H1 (cell line): ENCODE results near the gene WDFY3. TPM values are rescaled to one million over a fixed set of nuclear protein-coding genes. Genes with fewer than 3 reads are reported as not detected.

Source experiments
- CTCF ChIA-PET: fragments of 300-600 bp; sonication (Branson Sonifier 250); formaldehyde crosslinking; loops from one replicate; lab custom pipeline; 2021; ENCODE audit not compliant: partially characterized antibody; lab: Charles Lee
- POLR2A ChIA-PET: fragments of 300-600 bp; sonication (Branson Sonifier 250); formaldehyde crosslinking; loops from one replicate; lab custom pipeline; 2021; ENCODE audit warnings: inconsistent platforms; ENCODE audit not compliant: partially characterized antibody; lab: Charles Lee
- DNase-seq, 2 experiments: peaks; one replicate each; pipeline versions ENCODE4 v3.0.0 to v3.0.0-alpha.2; 2010 to 2022; ENCODE audit warnings: low spot score in 2 of 2, low read depth in 1 of 2, mixed read lengths in 1 of 2
- FAIRE-seq: peaks from 2 replicates; lab custom pipeline; 2011; peaks lifted over from hg19 to GRCh38; lab: Jason Lieb, UNC
- H2AFZ ChIP-seq: 2 replicates; pipeline ENCODE4 v1.8.1; 2012; ENCODE audit warnings: low read length, inconsistent platforms
- H2AK5ac ChIP-seq: 2 replicates; pipeline ENCODE4 v1.6.1; 2013; ENCODE audit warnings: low read depth, low read length
- H2BK120ac ChIP-seq: replicated peaks from 2 replicates; pipeline ENCODE3; 2013; ENCODE audit warnings: low read depth, low read length, inconsistent platforms
- H2BK12ac ChIP-seq: 2 replicates; pipeline ENCODE4 v1.6.1; 2013; ENCODE audit warnings: low read depth, low read length
- H2BK15ac ChIP-seq: 2 replicates; pipeline ENCODE4 v1.6.1; 2013; ENCODE audit warnings: low read length
- H2BK20ac ChIP-seq: 2 replicates; pipeline ENCODE4 v1.6.1; 2013; ENCODE audit warnings: low read length
- H2BK5ac ChIP-seq: 2 replicates; pipeline ENCODE4 v1.6.1; 2013; ENCODE audit warnings: low read depth, low read length
- H3K14ac ChIP-seq: 2 replicates; pipeline ENCODE4 v1.6.1; 2013; ENCODE audit warnings: inconsistent platforms; ENCODE audit not compliant: insufficient read length
- H3K18ac ChIP-seq: 2 replicates; pipeline ENCODE4 v1.6.1; 2013; ENCODE audit warnings: low read length; ENCODE audit errors: extremely low read depth
- H3K23ac ChIP-seq: 2 replicates; pipeline ENCODE4 v1.6.1; 2013; ENCODE audit warnings: inconsistent platforms; ENCODE audit not compliant: insufficient read length
- H3K23me2 ChIP-seq: 2 replicates; pipeline ENCODE4 v1.6.1; 2013; ENCODE audit warnings: low read depth, low read length
- H3K27ac ChIP-seq: 2 replicates; pipeline ENCODE4 v1.6.1; 2011; ENCODE audit warnings: low read depth, low read length, inconsistent platforms
- H3K27me3 ChIP-seq, 4 experiments: replicated peaks in 1 of 4; 1 replicate in 1 of 4; 2 replicates in 3 of 4; pipeline versions ENCODE4 v1.6.1 to v1.8.1; 2011 to 2013; ENCODE audit warnings: low read length in 3 of 4, mild to moderate bottlenecking in 3 of 4, inconsistent platforms in 2 of 4, mixed read lengths in 2 of 4, moderate library complexity in 1 of 4; ENCODE audit not compliant: control insufficient read depth in 3 of 4, insufficient read depth in 3 of 4; ENCODE audit errors: extremely low read depth in 1 of 4
- H3K36me3 ChIP-seq, 4 experiments: 2 replicates each; pipeline versions ENCODE4 v1.6.1 to v1.8.1; 2011 to 2013; ENCODE audit warnings: mild to moderate bottlenecking in 4 of 4, low read length in 3 of 4, moderate library complexity in 2 of 4, control low read depth in 1 of 4, inconsistent platforms in 1 of 4; ENCODE audit not compliant: insufficient read depth in 4 of 4, control insufficient read depth in 2 of 4
- H3K4ac ChIP-seq: replicated peaks from 2 replicates; pipeline ENCODE3; 2013; ENCODE audit warnings: low read length, low read depth, mixed read lengths, inconsistent platforms; ENCODE audit not compliant: insufficient read length
- H3K4me1 ChIP-seq, 4 experiments: replicated peaks in 1 of 4; 1 replicate in 1 of 4; 2 replicates in 3 of 4; pipeline versions ENCODE4 v1.6.1 to v1.8.1; 2011 to 2013; ENCODE audit warnings: low read length in 3 of 4, inconsistent platforms in 2 of 4, mixed read lengths in 1 of 4; ENCODE audit not compliant: insufficient read depth in 4 of 4, control insufficient read depth in 3 of 4
- H3K4me2 ChIP-seq, 2 experiments: 2 replicates each; pipeline versions ENCODE4 v1.6.1 to v1.8.1; 2011 to 2013; ENCODE audit warnings: low read depth in 2 of 2, low read length in 2 of 2, control low read depth in 1 of 2, inconsistent platforms in 1 of 2, mild to moderate bottlenecking in 1 of 2; ENCODE audit not compliant: insufficient read depth in 1 of 2
- H3K4me3 ChIP-seq, 4 experiments: fragments of 200-600, 300-600 bp in 1 of 4; sonication (generic), shearing (Covaris generic), sonication (Bioruptor Twin) in 1 of 4; 2 replicates each; pipeline versions ENCODE4 v1.5.1 to v1.8.1; 2011 to 2016; ENCODE audit warnings: low read length in 4 of 4, low read depth in 3 of 4, control low read depth in 2 of 4, inconsistent platforms in 2 of 4, mild to moderate bottlenecking in 2 of 4, mixed read lengths in 1 of 4, moderate library complexity in 1 of 4; ENCODE audit not compliant: insufficient read depth in 2 of 4; ENCODE audit errors: extremely low read depth in 1 of 4
- H3K56ac ChIP-seq: replicated peaks from 2 replicates; pipeline ENCODE3; 2013; ENCODE audit warnings: low read depth, mild to moderate bottlenecking, mixed read lengths, low read length, inconsistent platforms; ENCODE audit not compliant: insufficient read length
- H3K79me1 ChIP-seq: 2 replicates; pipeline ENCODE4 v1.6.1; 2013; ENCODE audit warnings: low read depth, low read length, control low read depth
- H3K79me2 ChIP-seq, 2 experiments: 2 replicates each; pipeline versions ENCODE4 v1.6.1 to v1.8.1; 2012 to 2013; ENCODE audit warnings: low read length in 2 of 2, mild to moderate bottlenecking in 2 of 2, inconsistent platforms in 1 of 2; ENCODE audit not compliant: insufficient read depth in 2 of 2, control insufficient read depth in 1 of 2
- H3K9ac ChIP-seq, 4 experiments: replicated peaks in 1 of 4; 1 replicate in 1 of 4; 2 replicates in 3 of 4; pipeline versions ENCODE4 v1.6.1 to v1.8.1; 2011 to 2013; ENCODE audit warnings: low read depth in 3 of 4, low read length in 3 of 4, control low read depth in 2 of 4, mild to moderate bottlenecking in 2 of 4, moderate library complexity in 2 of 4, inconsistent platforms in 1 of 4; ENCODE audit errors: extremely low read depth in 1 of 4
- H3K9me3 ChIP-seq, 2 experiments: 2 replicates each; pipeline versions ENCODE4 v1.6.1 to v1.8.1; 2012 to 2013; ENCODE audit warnings: mild to moderate bottlenecking in 2 of 2, moderate library complexity in 2 of 2, control low read depth in 1 of 2, inconsistent platforms in 1 of 2, low read depth in 1 of 2, low read length in 1 of 2, mixed read lengths in 1 of 2; ENCODE audit not compliant: insufficient read depth in 2 of 2
- H4K20me1 ChIP-seq, 2 experiments: replicated peaks in 1 of 2; 2 replicates each; pipeline versions ENCODE3 to v1.8.1; 2011 to 2013; ENCODE audit warnings: inconsistent platforms in 2 of 2, low read length in 2 of 2, mild to moderate bottlenecking in 1 of 2; ENCODE audit not compliant: insufficient read depth in 2 of 2, control insufficient read depth in 1 of 2
- H4K5ac ChIP-seq: 2 replicates; pipeline ENCODE4 v1.6.1; 2013; ENCODE audit warnings: low read length, low read depth, mixed read lengths, inconsistent platforms; ENCODE audit not compliant: insufficient read length
- H4K8ac ChIP-seq: 2 replicates; pipeline ENCODE4 v1.8.0; 2013; ENCODE audit warnings: mild to moderate bottlenecking, moderate library complexity, low read length, inconsistent platforms; ENCODE audit not compliant: insufficient read depth; ENCODE audit errors: extremely low read depth
- H4K91ac ChIP-seq: replicated peaks from 2 replicates; pipeline ENCODE3; 2013; ENCODE audit warnings: low read length, mixed read lengths, inconsistent platforms; ENCODE audit not compliant: insufficient read length
- ASH2L ChIP-seq: fragments of 200-600, 300-600 bp; sonication (generic); IDR thresholded peaks from one replicate; pipeline ENCODE4 v1.7.1; 2017; ENCODE audit warnings: low read length
- BRCA1 ChIP-seq: IDR thresholded peaks from 2 replicates; pipeline ENCODE4 v1.6.1; 2012; ENCODE audit warnings: low read depth, low read length, improper control_type of control experiment
- CEBPB ChIP-seq: IDR thresholded peaks from 2 replicates; pipeline ENCODE4 v1.6.1; 2012; ENCODE audit warnings: low read depth, low read length
- CTBP2 ChIP-seq: IDR thresholded peaks from 2 replicates; pipeline ENCODE4 v1.7.0; 2011; ENCODE audit warnings: borderline replicate concordance, mild to moderate bottlenecking, moderate library complexity, mixed read lengths, low read length; ENCODE audit not compliant: insufficient read depth, insufficient read length
- EGR1 ChIP-seq: IDR thresholded peaks from 2 replicates; pipeline ENCODE4 v1.6.1; 2011; ENCODE audit warnings: low read depth, low read length, borderline replicate concordance
- EP300 ChIP-seq, 2 experiments: IDR thresholded peaks; 1 replicate in 1 of 2; 2 replicates in 1 of 2; pipeline ENCODE4 v1.6.1; 2011 to 2012; ENCODE audit warnings: low read depth in 2 of 2, low read length in 2 of 2, mild to moderate bottlenecking in 2 of 2, borderline replicate concordance in 1 of 2, inconsistent platforms in 1 of 2, moderate library complexity in 1 of 2
- EZH2 ChIP-seq: fragments of 200-600 bp; sonication (generic); IDR thresholded peaks from 2 replicates; pipeline ENCODE4 v1.7.1; 2012; ENCODE audit warnings: low read depth, mild to moderate bottlenecking, moderate library complexity, low read length, inconsistent platforms; ENCODE audit not compliant: severe bottlenecking
- HDAC6 ChIP-seq: IDR thresholded peaks from one replicate; pipeline ENCODE4 v1.7.1; 2012; ENCODE audit warnings: low read depth, mild to moderate bottlenecking, inconsistent platforms, low read length, moderate library complexity
- TAF1 ChIP-seq: IDR thresholded peaks from 2 replicates; pipeline ENCODE4 v1.6.1; 2011; ENCODE audit warnings: mild to moderate bottlenecking, low read depth, low read length
- TBP ChIP-seq: IDR thresholded peaks from 2 replicates; pipeline ENCODE4 v1.6.1; 2011; ENCODE audit warnings: low read depth, low read length, improper control_type of control experiment
- WGBS, 2 experiments: shearing (Covaris generic) in 1 of 2; methylation state at CpG; one replicate each; pipeline versions ENCODE4 v1.1.6 to v1.1.7; 2013 to 2015; ENCODE audit warnings: low lambda C conversion rate in 2 of 2, mixed read lengths in 2 of 2, inconsistent platforms in 1 of 2, low coverage in 1 of 2, missing lambda C conversion rate in 1 of 2; ENCODE audit not compliant: insufficient replicate concordance in 2 of 2, insufficient coverage in 1 of 2, insufficient read length in 1 of 2; ENCODE audit errors: extremely low coverage in 1 of 2, missing lambda C conversion rate in 1 of 2; 5-methylcytosine and 5-hydroxymethylcytosine counted together
- polyA plus RNA-seq, 7 experiments: library from polyadenylated mRNA; depleted of rRNA in 3 of 7; stranded (reverse) in 5 of 7; unstranded in 2 of 7; fragments of >200 nt in 5 of 7; fragments of 200-250 nt in 2 of 7; gene quantifications; 1 replicate in 5 of 7; 2 replicates in 1 of 7; 4 replicates in 1 of 7; pipeline versions ENCODE4 v1.2.1 to v1.2.3, GENCODE V29; 2011 to 2013; ENCODE audit warnings: missing spikeins in 2 of 7, mixed read lengths in 2 of 7
- total RNA-seq: library from RNA; stranded (reverse); fragmentation: NEBNext Ultra II Directional; extraction: Animal tissue kit (Norgen Biotek cat#: 25700); gene quantifications from 2 replicates; pipeline ENCODE4 v1.2.1, GENCODE V29; 2021
- TF ChIP-seq, protein P1 (sequence below): IDR thresholded peaks from 2 replicates; pipeline ENCODE4 v1.6.1; 2012; ENCODE audit warnings: low read length, inconsistent platforms
- TF ChIP-seq, protein P2 (sequence below): IDR thresholded peaks from 2 replicates; pipeline ENCODE4 v1.6.1; 2012; ENCODE audit warnings: inconsistent platforms

WDFY3 gene
- total and polyA plus RNA-seq, 2 of the 8 experiments (the other 6 are each of a cell fraction or from before 2014, with no cell fraction given) = 25.6 to 62.4 TPM

DNA sequence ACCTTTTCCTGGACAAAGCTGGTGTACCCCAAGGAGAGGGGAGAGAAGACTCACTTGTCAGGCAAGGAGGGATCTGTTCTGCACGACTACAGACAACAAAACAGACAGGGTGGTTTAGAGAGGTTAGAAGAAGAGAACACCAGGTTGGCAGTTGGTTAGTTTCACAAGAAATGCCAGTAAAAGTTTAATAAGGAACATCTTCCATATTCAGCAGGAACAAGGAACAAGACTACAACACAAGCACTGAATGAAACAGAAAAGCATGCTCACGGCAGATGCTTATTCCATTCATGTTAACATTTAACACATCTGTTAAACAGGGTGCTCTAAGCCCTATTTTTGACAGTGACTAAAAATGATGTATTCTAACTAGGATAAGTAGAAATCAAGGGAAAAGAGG, 158.2 kb downstream of the WDFY3 start:
- Histone ChIP-seq H4K5ac (no peak overlapping the region), H3K9me3 (no peaks in the 10 kb centered on the region), H2AK5ac (no peak overlapping the region), H3K18ac (no peak overlapping the region), H2BK5ac (no peak overlapping the region), H3K9ac (no peak overlapping the region), H2AFZ (no peak overlapping the region), H3K4me3 (no peak overlapping the region), H2BK15ac (no peak overlapping the region), H2BK120ac (no peak overlapping the region), H3K23me2 (no peaks in the 10 kb centered on the region), H4K20me1 (no peaks in the 10 kb centered on the region), H4K8ac (no peak overlapping the region), H3K4ac (no peak overlapping the region), H4K91ac (no peak overlapping the region), H3K79me2 (no peaks in the 10 kb centered on the region), H2BK20ac (no peak overlapping the region), H3K27me3 (no peaks in the 10 kb centered on the region), H3K4me1 (no peaks in the 10 kb centered on the region), H3K56ac (no peak overlapping the region), H3K14ac (no peak overlapping the region), H3K36me3 (peaks cover 0 to 11% (median 7%) of the 10 kb centered on the region in 4 experiments; a peak in 4 of 8 replicates), H3K23ac (no peak overlapping the region), H3K27ac (no peak overlapping the region), H3K79me1 (no peaks in the 10 kb centered on the region), H2BK12ac (no peak overlapping the region), H3K4me2 (no peak overlapping the region)
- no peak for FAIRE-seq
- TF ChIP-seq CTBP2 (no peak), TAF1 (no peak), TBP (no peak), EP300 (IDR thresholded peaks at IDR 0.05; ENCODE audit: borderline replicate concordance in 1 of 2, low read depth in 2 of 2, low read length in 2 of 2) (no peak), CEBPB (no peak), EGR1 (no peak), BRCA1 (no peak), ASH2L (no peak), EZH2 (no peak), HDAC6 (no peak)
- TF ChIP-seq, protein P1, sequence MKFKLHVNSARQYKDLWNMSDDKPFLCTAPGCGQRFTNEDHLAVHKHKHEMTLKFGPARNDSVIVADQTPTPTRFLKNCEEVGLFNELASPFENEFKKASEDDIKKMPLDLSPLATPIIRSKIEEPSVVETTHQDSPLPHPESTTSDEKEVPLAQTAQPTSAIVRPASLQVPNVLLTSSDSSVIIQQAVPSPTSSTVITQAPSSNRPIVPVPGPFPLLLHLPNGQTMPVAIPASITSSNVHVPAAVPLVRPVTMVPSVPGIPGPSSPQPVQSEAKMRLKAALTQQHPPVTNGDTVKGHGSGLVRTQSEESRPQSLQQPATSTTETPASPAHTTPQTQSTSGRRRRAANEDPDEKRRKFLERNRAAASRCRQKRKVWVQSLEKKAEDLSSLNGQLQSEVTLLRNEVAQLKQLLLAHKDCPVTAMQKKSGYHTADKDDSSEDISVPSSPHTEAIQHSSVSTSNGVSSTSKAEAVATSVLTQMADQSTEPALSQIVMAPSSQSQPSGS = no peak
- TF ChIP-seq, protein P2, sequence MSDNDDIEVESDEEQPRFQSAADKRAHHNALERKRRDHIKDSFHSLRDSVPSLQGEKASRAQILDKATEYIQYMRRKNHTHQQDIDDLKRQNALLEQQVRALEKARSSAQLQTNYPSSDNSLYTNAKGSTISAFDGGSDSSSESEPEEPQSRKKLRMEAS = no peak
- POLR2A ChIA-PET = no interaction called here
- no peak for DNase-seq
- CTCF ChIA-PET = no interaction called here
- WGBS, 2 experiments = 85% methylated on average over 2 of the region's 2 CpGs; no CpG with 5 or more reads in 1 of the 2 experiments
